Measurements from ENCODE around the gene SBNO2. TPM values are rescaled to one million over a fixed set of nuclear protein-coding genes. Genes with fewer than 3 reads are reported as not detected.
A peak's percentile ranks its signal among the peaks of the same experiment; 100 is the strongest.
"Not testable (repeated sequence)": the region's sequence is repeated elsewhere in the genome, so short reads cannot be mapped to it uniquely, and the experiment has no call there.

Gene SBNO2
- polyA plus RNA-seq, 3 donors: 0.71 to 75.0 (median 2.6) TPM

DNA sequence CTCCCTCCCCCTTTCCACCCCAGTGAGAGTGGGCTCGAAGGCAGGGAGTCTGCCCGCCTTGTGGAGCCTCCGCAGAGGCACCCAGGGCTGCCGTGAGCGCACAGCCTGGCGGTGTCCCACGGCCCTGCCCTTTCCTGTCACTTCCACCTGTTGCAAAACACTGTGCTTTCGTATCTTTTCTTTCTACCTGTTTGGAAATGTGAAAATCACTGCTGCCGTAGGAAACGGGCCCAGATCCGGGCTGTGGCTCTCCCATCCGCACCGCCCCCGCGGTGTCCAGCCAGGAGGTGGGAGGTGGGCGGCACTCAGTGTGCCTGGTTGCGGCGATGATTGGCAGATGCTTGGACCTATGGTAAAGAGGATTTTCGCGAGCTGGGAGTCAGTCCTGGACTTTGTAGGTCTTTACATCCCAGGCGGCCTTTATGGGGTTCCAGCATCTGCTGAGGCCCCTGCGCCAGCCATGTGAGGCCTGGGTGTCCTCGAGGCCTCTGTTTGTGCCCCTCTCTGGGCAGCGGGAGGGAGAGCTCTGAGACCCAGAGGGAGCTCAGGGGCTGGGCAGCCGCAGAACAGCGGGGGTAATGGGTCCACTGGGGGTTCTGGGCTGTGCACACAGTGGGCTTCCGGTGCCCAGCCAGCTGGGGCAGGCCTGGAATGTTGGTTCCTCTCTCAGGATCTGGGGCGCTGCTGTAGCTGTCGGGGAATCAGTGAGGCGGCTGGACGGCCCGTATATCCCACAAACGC is 37.6 kb upstream of the SBNO2 start:
- Histone ChIP-seq H3K4me2 (replicated peaks; ENCODE audit: extremely low read depth, low read length, poor library complexity, severe bottlenecking) (no peak overlapping the region), H3K27me3 (ENCODE audit: control insufficient read depth in 2 of 2, insufficient read depth in 2 of 2, low read length in 2 of 2) (no peaks in the 10 kb centered on the region), H2AFZ (ENCODE audit: insufficient read depth, low read depth, low read length, poor library complexity, severe bottlenecking) (no peak overlapping the region), H3K9ac (ENCODE audit: insufficient read depth, low read length, poor library complexity, severe bottlenecking) (no peak overlapping the region), H3K9me3 (replicated peaks in 1 of 2; ENCODE audit: control insufficient read depth in 1 of 2, insufficient read depth in 1 of 2, low read length in 2 of 2) (no peaks in the 10 kb centered on the region), H3K4me1 (ENCODE audit: control insufficient read depth in 1 of 2, insufficient read depth in 2 of 2, low read length in 2 of 2) (peaks cover 59 to 67% of the 10 kb centered on the region in 2 donors), H3K4me3 (replicated peaks in 1 of 3; ENCODE audit: low read depth in 2 of 3, low read length in 3 of 3) (no peak overlapping the region), H4K20me1 (ENCODE audit: insufficient read depth, low read length) (peaks cover 90% of the 10 kb centered on the region), H3K79me2 (ENCODE audit: insufficient read depth, low read length) (peaks cover 91% of the 10 kb centered on the region), H3K27ac (ENCODE audit: low read depth in 1 of 2, low read length in 2 of 2) (peak overlapping the region in 1 of 2 donors; percentile 48), H3K36me3 (replicated peaks in 1 of 2; ENCODE audit: control insufficient read depth in 1 of 2, insufficient read depth in 2 of 2, low read length in 2 of 2) (peaks cover 4 to 21% of the 10 kb centered on the region in 2 donors)
- Mint-ChIP-seq H3K27ac (peak overlapping the region in 4 of 7 donors; percentile 31 to 75 (median 50)), H3K4me3 (no peak overlapping the region), H3K36me3 (peaks cover 19 to 50% of the 10 kb centered on the region in 2 donors), H3K4me1 (peaks cover 54% of the 10 kb centered on the region), H3K9me3 (no peaks in the 10 kb centered on the region), H3K27me3 (ENCODE audit: low read depth in 3 of 3) (peaks cover 0 to 3% (median 0%) of the 10 kb centered on the region in 3 donors)
- peak in 1 of 3 donors; percentile 2 for DNase-seq
- no peak for TF ChIP-seq CTCF (IDR thresholded peaks at IDR 0.05)
- WGBS (ENCODE audit: insufficient coverage): 80% methylated on average over 23 of the region's 33 CpGs
- intact Hi-C loops (cut with micrococcal nuclease): no loop called here

GRCh38 chr19:1210227-1210538 is 36.1 kb upstream of the SBNO2 start:
- H3K27me3 Mint-ChIP-seq (ENCODE audit: low read depth in 3 of 3): no peaks in the 10 kb centered on the region
- no peak overlapping the region for H3K4me3 Mint-ChIP-seq
- Histone ChIP-seq H4K20me1 (ENCODE audit: insufficient read depth, low read length) (peaks cover 79% of the 10 kb centered on the region), H3K4me1 (ENCODE audit: control insufficient read depth in 1 of 2, insufficient read depth in 2 of 2, low read length in 2 of 2) (peaks cover 60 to 70% of the 10 kb centered on the region in 2 donors), H3K79me2 (ENCODE audit: insufficient read depth, low read length) (peaks cover 83% of the 10 kb centered on the region), H3K27me3 (ENCODE audit: control insufficient read depth in 2 of 2, insufficient read depth in 2 of 2, low read length in 2 of 2) (no peaks in the 10 kb centered on the region), H3K36me3 (replicated peaks in 1 of 2; ENCODE audit: control insufficient read depth in 1 of 2, insufficient read depth in 2 of 2, low read length in 2 of 2) (peaks cover 0 to 10% of the 10 kb centered on the region in 2 donors), H3K27ac (ENCODE audit: low read depth in 1 of 2, low read length in 2 of 2) (no peak overlapping the region), H3K9me3 (replicated peaks in 1 of 2; ENCODE audit: control insufficient read depth in 1 of 2, insufficient read depth in 1 of 2, low read length in 2 of 2) (no peaks in the 10 kb centered on the region), H3K4me2 (replicated peaks; ENCODE audit: extremely low read depth, low read length, poor library complexity, severe bottlenecking) (no peak overlapping the region), H3K9ac (ENCODE audit: insufficient read depth, low read length, poor library complexity, severe bottlenecking) (no peak overlapping the region), H3K4me3 (replicated peaks in 1 of 3; ENCODE audit: low read depth in 2 of 3, low read length in 3 of 3) (no peak overlapping the region), H2AFZ (ENCODE audit: insufficient read depth, low read depth, low read length, poor library complexity, severe bottlenecking) (no peak overlapping the region)
- H3K27ac Mint-ChIP-seq: peak overlapping the region in 2 of 7 donors; percentile 13 to 55
- TF ChIP-seq CTCF (IDR thresholded peaks at IDR 0.05): no peak
- intact Hi-C loops (cut with micrococcal nuclease): no loop called here
- no peak for DNase-seq
- 96% methylated on average over 7 of the region's 13 CpGs for WGBS (ENCODE audit: insufficient coverage)
- peaks cover 55% of the 10 kb centered on the region for H3K4me1 Mint-ChIP-seq
- H3K36me3 Mint-ChIP-seq: peaks cover 19 to 40% of the 10 kb centered on the region in 2 donors
- H3K9me3 Mint-ChIP-seq: no peaks in the 10 kb centered on the region

DNA sequence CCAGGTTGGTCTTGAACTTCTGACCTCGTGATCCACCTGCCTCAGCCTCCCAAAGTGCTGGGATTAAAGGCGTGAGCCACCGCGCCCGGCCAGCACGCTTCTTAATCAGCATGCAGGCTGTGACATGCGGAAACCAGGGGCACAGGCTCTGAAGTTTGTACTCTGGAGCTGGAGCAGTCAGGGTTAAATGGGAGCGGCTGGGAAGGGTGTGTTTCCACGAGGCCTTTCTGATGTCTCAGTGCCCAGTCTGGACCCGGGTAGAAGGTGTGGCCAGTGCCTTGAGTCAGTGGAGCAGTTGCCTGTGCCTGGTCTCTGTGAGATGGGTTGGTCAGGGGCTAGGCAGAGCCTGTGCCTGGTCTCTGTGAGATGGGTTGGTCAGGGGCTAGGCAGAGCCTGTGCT is 34.8 kb upstream of the SBNO2 start:
- WGBS (ENCODE audit: insufficient coverage): 80% methylated on average over 10 of the region's 10 CpGs
- DNase-seq; H2AFZ ChIP-seq (ENCODE audit: insufficient read depth, low read depth, low read length, poor library complexity, severe bottlenecking); H3K36me3 ChIP-seq (replicated peaks in 1 of 2; ENCODE audit: control insufficient read depth in 1 of 2, insufficient read depth in 2 of 2, low read length in 2 of 2); H3K27ac ChIP-seq (ENCODE audit: low read depth in 1 of 2, low read length in 2 of 2); H3K27me3 ChIP-seq (ENCODE audit: control insufficient read depth in 2 of 2, insufficient read depth in 2 of 2, low read length in 2 of 2); H3K9me3 Mint-ChIP-seq; intact Hi-C loops (cut with micrococcal nuclease); H3K9ac ChIP-seq (ENCODE audit: insufficient read depth, low read length, poor library complexity, severe bottlenecking); H3K27me3 Mint-ChIP-seq (ENCODE audit: low read depth in 3 of 3); H3K4me3 ChIP-seq (replicated peaks in 1 of 3; ENCODE audit: low read depth in 2 of 3, low read length in 3 of 3); H3K9me3 ChIP-seq (replicated peaks in 1 of 2; ENCODE audit: control insufficient read depth in 1 of 2, insufficient read depth in 1 of 2, low read length in 2 of 2): not testable (repeated sequence)
- Histone ChIP-seq H3K79me2 (ENCODE audit: insufficient read depth, low read length) (peaks cover 72% of the 10 kb centered on the region), H3K4me2 (replicated peaks; ENCODE audit: extremely low read depth, low read length, poor library complexity, severe bottlenecking) (peak overlapping the region; percentile 13), H4K20me1 (ENCODE audit: insufficient read depth, low read length) (peaks cover 67% of the 10 kb centered on the region), H3K4me1 (ENCODE audit: control insufficient read depth in 1 of 2, insufficient read depth in 2 of 2, low read length in 2 of 2) (peaks cover 54 to 67% of the 10 kb centered on the region in 2 donors)
- H3K27ac Mint-ChIP-seq: peak overlapping the region in 1 of 7 donors; percentile 53
- peak overlapping the region in 1 of 2 donors; percentile 34 for H3K4me3 Mint-ChIP-seq
- H3K4me1 Mint-ChIP-seq: peaks cover 49% of the 10 kb centered on the region
- peaks cover 19 to 36% of the 10 kb centered on the region in 2 donors for H3K36me3 Mint-ChIP-seq
